ENCODE data around the gene RALGPS1.

- TF ChIP-seq CTCF (IDR thresholded peaks at IDR 0.05) (no peak), EZH2 (IDR thresholded peaks at IDR 0.05) (no peak)
These were observed 21.0 kb downstream of the RALGPS1 start for GRCh38 chr9:126935630-126936029.
